Left lobe of liver (tissue), 1 donor: ENCODE results near the gene NEXN. TPM values are rescaled to one million over a fixed set of nuclear protein-coding genes. Genes with fewer than 3 reads are reported as not detected.

Source experiments
- total RNA-seq: library from RNA; stranded (reverse); gene quantifications from one replicate; pipeline ENCODE4 v1.2.1, GENCODE V29; 2021
- donor health status: DM: no; HTN: yes; CAD: no.

The NEXN gene
- total RNA-seq, 1 donor from 2014 or later, result 0.68 TPM

Other genes with a start within 250 kb of the NEXN start
- gene ZZZ3, start 206.0 kb upstream of the NEXN start, total RNA-seq, result 16.5 TPM
- gene USP33, start 128.8 kb upstream of the NEXN start, total RNA-seq, result 23.3 TPM
- gene MIGA1, start 109.0 kb upstream of the NEXN start, total RNA-seq, result 8.3 TPM
- gene FUBP1, start 90.4 kb downstream of the NEXN start, total RNA-seq, result 23.2 TPM
- 7.3 TPM for gene DNAJB4, start 116.3 kb downstream of the NEXN start, total RNA-seq
- 9.0 TPM for gene GIPC2, start 157.3 kb downstream of the NEXN start, total RNA-seq